Heart left ventricle (tissue), 13 donors: ENCODE measurements around the gene ZDHHC11B.
"Not testable (repeated sequence)": the region's sequence is repeated elsewhere in the genome, so short reads cannot be mapped to it uniquely, and the experiment has no call there.

Experiments
- POLR2A ChIP-seq, 2 donors: fragments of 450-650 bp; IDR thresholded peaks; one replicate each; pipeline ENCODE4 v1.6.1; 2017; ENCODE audit warnings: antibody characterized with exemption in 2 of 2, mild to moderate bottlenecking in 2 of 2, moderate library complexity in 2 of 2
- TF ChIP-seq, protein P1 (sequence below), 12 donors: fragments of 200-600 bp; sonication (generic) in 4 of 12; IDR thresholded peaks; one replicate each; pipeline versions ENCODE4 v1.5.0 to v1.8.0; 2018 to 2022; ENCODE audit warnings: antibody characterized with exemption in 12 of 12, mild to moderate bottlenecking in 5 of 12
- donor health status: ischemic (EF 13 %, LVEDD 7.1; RV severe dilation, severe dysfunction).
- donor health status: DM: no; HTN: yes; CAD: no.
- donor health status: DM: no; HTN: no; CAD: no.
- donor health status: ischemic (EF 25% LVEDD 6.9; RV normal size, moderate dysfunction).
- donor health status: ischemic (EF 25% LVEDD 5.7; RV mildly dilated, moderate dysfunction).
- donor health status: ischemic (EF 35%, LVEDD 5.7; RV mildly dilated, moderate dysfunction).
- donor health status: nonischemic (EF 11% LVEDD 7.7; RV severe dilation, severe dysfunction).
- donor health status: DM: yes; HTN: yes; CAD: no.
- donor health status: PGD.
- donor health status: ischemic (EF 29% LVEDD 5.4; RV normal size, mild dysfunction).
- donor health status: nonischemic (EF 23%, LVEDD 6.1; RV moderate dilation, normal function).

DNA sequence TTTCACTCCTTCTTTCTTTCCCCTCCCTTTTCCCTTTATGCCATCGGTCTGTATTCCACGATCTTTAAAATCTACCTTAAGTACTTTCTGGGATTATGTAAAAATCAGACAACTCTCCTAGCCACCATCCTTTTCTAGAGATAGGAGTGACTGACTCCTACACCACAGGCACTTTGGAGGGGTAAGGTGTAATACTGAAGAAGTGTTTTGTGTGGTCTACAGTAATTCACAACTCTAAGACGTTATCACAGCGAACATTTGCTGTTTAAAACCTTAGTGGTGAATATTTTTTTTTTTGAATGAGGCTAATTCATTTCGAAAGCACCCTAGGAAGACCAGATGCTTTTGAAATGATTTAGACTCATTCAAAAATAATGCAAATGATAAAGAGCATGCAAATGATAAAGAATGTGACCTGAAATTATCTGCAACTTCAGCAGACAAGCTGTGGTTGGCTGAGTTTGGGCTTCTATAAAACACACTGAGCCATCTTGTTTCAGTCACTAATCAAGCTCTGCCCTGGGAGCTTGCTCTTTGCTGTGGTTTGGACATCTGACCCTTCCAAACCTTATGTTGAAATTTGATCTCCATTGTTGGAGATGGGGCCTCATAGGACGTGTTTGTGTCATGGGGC lies 14.1 kb upstream of the ZDHHC11B start:
- TF ChIP-seq, protein P1, sequence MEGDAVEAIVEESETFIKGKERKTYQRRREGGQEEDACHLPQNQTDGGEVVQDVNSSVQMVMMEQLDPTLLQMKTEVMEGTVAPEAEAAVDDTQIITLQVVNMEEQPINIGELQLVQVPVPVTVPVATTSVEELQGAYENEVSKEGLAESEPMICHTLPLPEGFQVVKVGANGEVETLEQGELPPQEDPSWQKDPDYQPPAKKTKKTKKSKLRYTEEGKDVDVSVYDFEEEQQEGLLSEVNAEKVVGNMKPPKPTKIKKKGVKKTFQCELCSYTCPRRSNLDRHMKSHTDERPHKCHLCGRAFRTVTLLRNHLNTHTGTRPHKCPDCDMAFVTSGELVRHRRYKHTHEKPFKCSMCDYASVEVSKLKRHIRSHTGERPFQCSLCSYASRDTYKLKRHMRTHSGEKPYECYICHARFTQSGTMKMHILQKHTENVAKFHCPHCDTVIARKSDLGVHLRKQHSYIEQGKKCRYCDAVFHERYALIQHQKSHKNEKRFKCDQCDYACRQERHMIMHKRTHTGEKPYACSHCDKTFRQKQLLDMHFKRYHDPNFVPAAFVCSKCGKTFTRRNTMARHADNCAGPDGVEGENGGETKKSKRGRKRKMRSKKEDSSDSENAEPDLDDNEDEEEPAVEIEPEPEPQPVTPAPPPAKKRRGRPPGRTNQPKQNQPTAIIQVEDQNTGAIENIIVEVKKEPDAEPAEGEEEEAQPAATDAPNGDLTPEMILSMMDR (IDR thresholded peaks at IDR 0.05), result not testable (repeated sequence)
- not testable (repeated sequence) for TF ChIP-seq POLR2A (IDR thresholded peaks at IDR 0.05)
